PFSK-1 (cell line): ENCODE results near the gene FAF1.

ENCODE experiments used
- FOXP2 ChIP-seq: optimal IDR thresholded peaks from 2 replicates; pipeline ENCODE3; 2011; ENCODE audit warnings: borderline replicate concordance, control low read depth, inconsistent platforms; ENCODE audit not compliant: insufficient read depth; ENCODE audit errors: extremely low read length, extremely low read depth
- POLR2AphosphoS5 ChIP-seq: IDR thresholded peaks from 2 replicates; pipeline ENCODE4 v1.6.1; 2012; ENCODE audit warnings: low read depth, mild to moderate bottlenecking, control low read depth, low read length, moderate library complexity
- SIN3A ChIP-seq: IDR thresholded peaks from 2 replicates; pipeline ENCODE4 v1.6.1; 2012; ENCODE audit warnings: mild to moderate bottlenecking, low read length, moderate library complexity, borderline replicate concordance; ENCODE audit not compliant: insufficient read depth
- TAF1 ChIP-seq: IDR thresholded peaks from 2 replicates; pipeline ENCODE4 v1.6.1; 2012; ENCODE audit warnings: low read length, control low read depth, borderline replicate concordance; ENCODE audit not compliant: insufficient read depth
- TF ChIP-seq, protein P1 (sequence below), 2 experiments: IDR thresholded peaks; 2 replicates each; pipeline versions ENCODE4 v1.6.1 to v1.8.0; 2011 to 2012; ENCODE audit warnings: low read depth in 2 of 2, low read length in 2 of 2, control low read depth in 1 of 2, inconsistent platforms in 1 of 2, mild to moderate bottlenecking in 1 of 2, moderate library complexity in 1 of 2; ENCODE audit not compliant: insufficient read depth in 1 of 2

The FAF1 gene

DNA sequence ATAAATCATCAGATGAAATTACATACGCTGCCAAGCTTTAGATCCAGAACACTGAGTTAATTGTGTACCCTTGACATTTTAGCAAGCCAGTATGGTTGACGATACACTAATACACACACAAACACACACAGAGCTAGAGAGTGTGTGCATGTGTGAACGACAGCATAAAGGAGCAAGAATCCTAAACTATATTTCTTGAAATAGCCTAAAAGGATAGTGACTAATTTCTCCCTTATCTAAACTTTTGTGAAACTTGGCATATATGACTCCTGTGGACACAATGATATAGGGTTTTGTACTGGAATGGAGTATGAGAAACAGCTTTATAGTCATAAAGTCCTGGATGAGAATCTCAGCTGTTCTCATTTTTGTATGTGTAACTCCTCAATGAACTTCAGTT lies 471.7 kb downstream of the FAF1 start:
- TF ChIP-seq SIN3A (no peak), POLR2AphosphoS5 (no peak), TAF1 (no peak), FOXP2 (no peak)
- TF ChIP-seq, protein P1, sequence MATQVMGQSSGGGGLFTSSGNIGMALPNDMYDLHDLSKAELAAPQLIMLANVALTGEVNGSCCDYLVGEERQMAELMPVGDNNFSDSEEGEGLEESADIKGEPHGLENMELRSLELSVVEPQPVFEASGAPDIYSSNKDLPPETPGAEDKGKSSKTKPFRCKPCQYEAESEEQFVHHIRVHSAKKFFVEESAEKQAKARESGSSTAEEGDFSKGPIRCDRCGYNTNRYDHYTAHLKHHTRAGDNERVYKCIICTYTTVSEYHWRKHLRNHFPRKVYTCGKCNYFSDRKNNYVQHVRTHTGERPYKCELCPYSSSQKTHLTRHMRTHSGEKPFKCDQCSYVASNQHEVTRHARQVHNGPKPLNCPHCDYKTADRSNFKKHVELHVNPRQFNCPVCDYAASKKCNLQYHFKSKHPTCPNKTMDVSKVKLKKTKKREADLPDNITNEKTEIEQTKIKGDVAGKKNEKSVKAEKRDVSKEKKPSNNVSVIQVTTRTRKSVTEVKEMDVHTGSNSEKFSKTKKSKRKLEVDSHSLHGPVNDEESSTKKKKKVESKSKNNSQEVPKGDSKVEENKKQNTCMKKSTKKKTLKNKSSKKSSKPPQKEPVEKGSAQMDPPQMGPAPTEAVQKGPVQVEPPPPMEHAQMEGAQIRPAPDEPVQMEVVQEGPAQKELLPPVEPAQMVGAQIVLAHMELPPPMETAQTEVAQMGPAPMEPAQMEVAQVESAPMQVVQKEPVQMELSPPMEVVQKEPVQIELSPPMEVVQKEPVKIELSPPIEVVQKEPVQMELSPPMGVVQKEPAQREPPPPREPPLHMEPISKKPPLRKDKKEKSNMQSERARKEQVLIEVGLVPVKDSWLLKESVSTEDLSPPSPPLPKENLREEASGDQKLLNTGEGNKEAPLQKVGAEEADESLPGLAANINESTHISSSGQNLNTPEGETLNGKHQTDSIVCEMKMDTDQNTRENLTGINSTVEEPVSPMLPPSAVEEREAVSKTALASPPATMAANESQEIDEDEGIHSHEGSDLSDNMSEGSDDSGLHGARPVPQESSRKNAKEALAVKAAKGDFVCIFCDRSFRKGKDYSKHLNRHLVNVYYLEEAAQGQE (IDR thresholded peaks at IDR 0.05; ENCODE audit: insufficient read depth in 1 of 2, low read depth in 2 of 2, low read length in 2 of 2): no peak

DNA sequence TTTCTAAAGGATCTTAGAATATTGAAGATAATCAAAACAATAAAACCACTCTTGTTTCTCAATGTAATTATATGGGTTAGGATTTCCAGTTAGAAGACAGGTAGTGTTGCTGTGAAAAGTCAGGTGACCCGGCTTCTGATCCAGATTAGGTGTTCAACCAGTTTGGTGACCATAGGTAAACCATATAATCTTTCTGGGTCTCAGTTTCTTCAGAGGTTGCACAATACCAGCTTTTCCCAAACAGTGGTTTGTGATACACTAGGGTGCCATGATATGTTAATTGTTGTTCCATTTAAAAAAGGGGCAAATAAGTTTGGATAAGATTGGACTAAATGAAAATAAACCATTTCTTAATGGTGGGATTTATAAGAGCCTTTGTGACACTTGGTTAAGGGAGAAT lies 472.3 kb downstream of the FAF1 start:
- TF ChIP-seq FOXP2 (no peak), POLR2AphosphoS5 (no peak), SIN3A (no peak), TAF1 (no peak)
- TF ChIP-seq, protein P1 (IDR thresholded peaks at IDR 0.05; ENCODE audit: insufficient read depth in 1 of 2, low read depth in 2 of 2, low read length in 2 of 2): no peak

DNA sequence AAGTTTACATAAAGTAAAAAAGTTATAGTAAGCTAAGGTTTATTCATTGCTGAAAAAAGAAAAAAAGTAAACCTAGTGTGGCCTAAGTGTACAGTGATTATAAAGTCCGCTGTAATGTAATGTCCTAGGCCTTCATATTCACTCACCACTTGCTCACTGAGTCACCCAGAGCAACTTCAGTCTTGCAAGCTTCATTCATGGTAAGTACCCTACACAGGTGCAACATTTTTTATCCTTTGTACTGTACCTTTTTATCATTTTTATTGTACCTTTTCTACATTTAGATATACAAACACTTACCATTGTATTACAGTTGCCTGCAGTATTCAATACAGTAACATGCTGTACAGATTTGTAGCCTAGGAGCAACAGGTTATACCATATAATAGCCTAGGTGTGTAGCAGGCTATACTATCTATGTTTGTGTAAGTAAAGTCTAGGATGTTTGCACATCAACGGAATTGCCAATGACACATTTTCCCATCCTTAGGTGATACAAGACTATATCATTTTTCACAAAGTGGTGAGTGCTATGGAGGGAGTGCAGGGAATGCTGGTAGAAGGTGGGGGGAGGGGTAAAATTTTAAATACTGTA lies 478.8 kb downstream of the FAF1 start:
- TF ChIP-seq FOXP2 (no peak), TAF1 (no peak), SIN3A (no peak), POLR2AphosphoS5 (no peak)
- TF ChIP-seq, protein P1 (IDR thresholded peaks at IDR 0.05; ENCODE audit: insufficient read depth in 1 of 2, low read depth in 2 of 2, low read length in 2 of 2): no peak

DNA sequence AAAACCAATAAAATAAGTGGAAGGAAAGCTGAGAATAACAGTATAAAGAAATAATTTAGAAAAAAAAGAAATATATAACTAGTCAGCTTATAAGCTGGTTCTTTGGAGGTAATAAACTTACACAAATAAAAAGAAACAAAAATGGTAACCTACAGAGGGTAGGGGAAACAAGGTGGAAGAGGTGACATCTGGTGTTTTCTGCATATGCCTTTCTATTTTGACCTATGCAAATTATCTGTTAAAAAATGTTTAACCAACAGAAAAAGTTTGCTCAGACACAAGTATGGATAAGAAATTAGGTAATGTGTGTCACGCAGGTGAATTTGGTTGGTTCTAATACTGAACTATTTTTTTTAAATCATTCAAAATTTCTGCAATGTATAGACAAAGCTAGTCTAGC lies 483.3 kb downstream of the FAF1 start:
- TF ChIP-seq, protein P1 (IDR thresholded peaks at IDR 0.05; ENCODE audit: insufficient read depth in 1 of 2, low read depth in 2 of 2, low read length in 2 of 2): no peak
- TF ChIP-seq SIN3A (no peak), POLR2AphosphoS5 (no peak), FOXP2 (no peak), TAF1 (no peak)
